ENCODE data around the gene SMIM45.

Gene SMIM45

GRCh38 chr22:41983513-41984405 lies 31.8 kb downstream of the SMIM45 start:
- 74% methylated on average over 5 of the region's 6 CpGs for WGBS (ENCODE audit: insufficient coverage)
- H3K4me1 ChIP-seq (ENCODE audit: control insufficient read depth, insufficient read depth, low read length): peaks cover 10% of the 10 kb centered on the region
- no peak for DNase-seq (ENCODE audit: low read depth in 4 of 6, low spot score in 6 of 6)
- no peaks in the 10 kb centered on the region for H3K27me3 ChIP-seq (ENCODE audit: control insufficient read depth, insufficient read depth, low read length)
- peaks cover 70% of the 10 kb centered on the region for H3K36me3 ChIP-seq (ENCODE audit: control insufficient read depth, insufficient read depth, low read length)
- H3K4me3 ChIP-seq (ENCODE audit: low read depth, low read length): no peak overlapping the region
- H3K27ac ChIP-seq (ENCODE audit: low read depth, low read length): no peak overlapping the region
- H3K9me3 ChIP-seq (ENCODE audit: control insufficient read depth, insufficient read depth, low read length): no peaks in the 10 kb centered on the region

- Histone ChIP-seq H3K9me3 (ENCODE audit: control insufficient read depth, insufficient read depth, low read length) (no peaks in the 10 kb centered on the region), H3K36me3 (ENCODE audit: control insufficient read depth, insufficient read depth, low read length) (peaks cover 80% of the 10 kb centered on the region), H3K27ac (ENCODE audit: low read depth, low read length) (no peak overlapping the region), H3K4me3 (ENCODE audit: low read depth, low read length) (no peak overlapping the region), H3K27me3 (ENCODE audit: control insufficient read depth, insufficient read depth, low read length) (no peaks in the 10 kb centered on the region), H3K4me1 (ENCODE audit: control insufficient read depth, insufficient read depth, low read length) (no peaks in the 10 kb centered on the region)
- WGBS (ENCODE audit: insufficient coverage): 100% methylated on average over 3 of the region's 5 CpGs
- DNase-seq (ENCODE audit: low read depth in 4 of 6, low spot score in 6 of 6): no peak
Measured at GRCh38 chr22:41987276-41987675, 35.3 kb downstream of the SMIM45 start.

GRCh38 chr22:41989246-41989645 lies 37.3 kb downstream of the SMIM45 start:
- Histone ChIP-seq H3K9me3 (ENCODE audit: control insufficient read depth, insufficient read depth, low read length) (no peaks in the 10 kb centered on the region), H3K36me3 (ENCODE audit: control insufficient read depth, insufficient read depth, low read length) (peaks cover 81% of the 10 kb centered on the region), H3K27ac (ENCODE audit: low read depth, low read length) (no peak overlapping the region), H3K27me3 (ENCODE audit: control insufficient read depth, insufficient read depth, low read length) (no peaks in the 10 kb centered on the region), H3K4me1 (ENCODE audit: control insufficient read depth, insufficient read depth, low read length) (no peaks in the 10 kb centered on the region), H3K4me3 (ENCODE audit: low read depth, low read length) (no peak overlapping the region)
- WGBS (ENCODE audit: insufficient coverage): 92% methylated on average over 3 of the region's 4 CpGs
- no peak for DNase-seq (ENCODE audit: low read depth in 4 of 6, low spot score in 6 of 6)

DNA sequence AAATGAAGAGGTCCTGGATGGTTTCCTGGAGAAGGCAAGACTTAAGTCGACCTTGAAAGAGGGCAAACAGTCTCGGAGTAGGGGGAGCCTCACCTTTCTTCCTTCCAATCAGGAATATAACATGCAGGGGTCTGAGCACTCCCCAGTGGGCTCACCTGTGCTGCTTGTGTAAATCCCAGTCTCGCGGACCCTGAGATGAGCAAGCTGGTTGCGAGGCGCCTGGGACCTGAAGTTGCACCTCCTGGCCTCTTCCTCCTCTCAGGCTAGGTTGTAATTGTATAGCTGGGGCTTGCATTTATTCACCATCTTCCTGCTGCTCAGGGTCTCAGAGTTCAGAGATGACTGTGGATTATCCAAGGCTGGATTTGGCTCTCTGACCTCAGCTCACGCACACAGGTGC lies 39.2 kb downstream of the SMIM45 start:
- H3K9me3 ChIP-seq (ENCODE audit: control insufficient read depth, insufficient read depth, low read length): no peaks in the 10 kb centered on the region
- H3K27ac ChIP-seq (ENCODE audit: low read depth, low read length): no peak overlapping the region
- DNase-seq (ENCODE audit: low read depth in 4 of 6, low spot score in 6 of 6): no peak
- no peak overlapping the region for H3K4me3 ChIP-seq (ENCODE audit: low read depth, low read length)
- H3K27me3 ChIP-seq (ENCODE audit: control insufficient read depth, insufficient read depth, low read length): no peaks in the 10 kb centered on the region
- H3K4me1 ChIP-seq (ENCODE audit: control insufficient read depth, insufficient read depth, low read length): no peaks in the 10 kb centered on the region
- 100% methylated on average over 2 of the region's 7 CpGs for WGBS (ENCODE audit: insufficient coverage)
- peaks cover 87% of the 10 kb centered on the region for H3K36me3 ChIP-seq (ENCODE audit: control insufficient read depth, insufficient read depth, low read length)

- DNase-seq (ENCODE audit: low read depth in 4 of 6, low spot score in 6 of 6): no peak
- Histone ChIP-seq H3K27me3 (ENCODE audit: control insufficient read depth, insufficient read depth, low read length) (no peaks in the 10 kb centered on the region), H3K4me3 (ENCODE audit: low read depth, low read length) (no peak overlapping the region), H3K27ac (ENCODE audit: low read depth, low read length) (no peak overlapping the region), H3K36me3 (ENCODE audit: control insufficient read depth, insufficient read depth, low read length) (peaks cover 83% of the 10 kb centered on the region), H3K9me3 (ENCODE audit: control insufficient read depth, insufficient read depth, low read length) (no peaks in the 10 kb centered on the region), H3K4me1 (ENCODE audit: control insufficient read depth, insufficient read depth, low read length) (no peaks in the 10 kb centered on the region)
- WGBS (ENCODE audit: insufficient coverage): 100% methylated on average over 4 of the region's 5 CpGs
Measured at GRCh38 chr22:41992496-41992895, 40.5 kb downstream of the SMIM45 start.

GRCh38 chr22:41995211-41995610 lies 43.3 kb downstream of the SMIM45 start:
- no peaks in the 10 kb centered on the region for H3K27me3 ChIP-seq (ENCODE audit: control insufficient read depth, insufficient read depth, low read length)
- peaks cover 56% of the 10 kb centered on the region for H3K36me3 ChIP-seq (ENCODE audit: control insufficient read depth, insufficient read depth, low read length)
- H3K9me3 ChIP-seq (ENCODE audit: control insufficient read depth, insufficient read depth, low read length): no peaks in the 10 kb centered on the region
- no peak overlapping the region for H3K4me3 ChIP-seq (ENCODE audit: low read depth, low read length)
- peaks cover 18% of the 10 kb centered on the region for H3K4me1 ChIP-seq (ENCODE audit: control insufficient read depth, insufficient read depth, low read length)
- WGBS (ENCODE audit: insufficient coverage): 82% methylated on average over 3 of the region's 3 CpGs
- no peak overlapping the region for H3K27ac ChIP-seq (ENCODE audit: low read depth, low read length)
- DNase-seq (ENCODE audit: low read depth in 4 of 6, low spot score in 6 of 6): no peak

DNA sequence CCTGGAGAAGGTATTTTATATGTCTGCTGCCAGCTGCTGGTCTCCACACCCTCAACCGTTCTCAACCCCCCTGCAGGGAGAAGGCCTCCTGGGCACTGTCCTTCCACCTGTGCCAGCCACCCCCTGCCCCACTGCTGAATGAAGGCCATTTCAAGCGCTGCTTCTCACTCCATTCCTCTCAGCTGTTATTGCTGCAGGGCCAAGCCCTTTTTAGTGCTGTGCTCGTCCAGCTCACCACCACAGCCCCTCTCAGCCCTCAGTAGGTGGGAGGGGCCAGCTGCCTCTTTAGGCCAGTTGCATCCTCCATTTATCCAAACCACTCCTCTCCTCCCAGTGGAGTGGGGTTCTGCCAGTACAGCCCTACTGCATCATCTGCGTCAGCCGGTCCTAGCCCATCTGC lies 44.9 kb downstream of the SMIM45 start:
- H3K4me1 ChIP-seq (ENCODE audit: control insufficient read depth, insufficient read depth, low read length): peaks cover 18% of the 10 kb centered on the region
- H3K36me3 ChIP-seq (ENCODE audit: control insufficient read depth, insufficient read depth, low read length): peaks cover 41% of the 10 kb centered on the region
- 71% methylated on average over 5 of the region's 5 CpGs for WGBS (ENCODE audit: insufficient coverage)
- no peak for DNase-seq (ENCODE audit: low read depth in 4 of 6, low spot score in 6 of 6)
- no peak overlapping the region for H3K4me3 ChIP-seq (ENCODE audit: low read depth, low read length)
- H3K9me3 ChIP-seq (ENCODE audit: control insufficient read depth, insufficient read depth, low read length): no peaks in the 10 kb centered on the region
- no peaks in the 10 kb centered on the region for H3K27me3 ChIP-seq (ENCODE audit: control insufficient read depth, insufficient read depth, low read length)
- no peak overlapping the region for H3K27ac ChIP-seq (ENCODE audit: low read depth, low read length)

DNA sequence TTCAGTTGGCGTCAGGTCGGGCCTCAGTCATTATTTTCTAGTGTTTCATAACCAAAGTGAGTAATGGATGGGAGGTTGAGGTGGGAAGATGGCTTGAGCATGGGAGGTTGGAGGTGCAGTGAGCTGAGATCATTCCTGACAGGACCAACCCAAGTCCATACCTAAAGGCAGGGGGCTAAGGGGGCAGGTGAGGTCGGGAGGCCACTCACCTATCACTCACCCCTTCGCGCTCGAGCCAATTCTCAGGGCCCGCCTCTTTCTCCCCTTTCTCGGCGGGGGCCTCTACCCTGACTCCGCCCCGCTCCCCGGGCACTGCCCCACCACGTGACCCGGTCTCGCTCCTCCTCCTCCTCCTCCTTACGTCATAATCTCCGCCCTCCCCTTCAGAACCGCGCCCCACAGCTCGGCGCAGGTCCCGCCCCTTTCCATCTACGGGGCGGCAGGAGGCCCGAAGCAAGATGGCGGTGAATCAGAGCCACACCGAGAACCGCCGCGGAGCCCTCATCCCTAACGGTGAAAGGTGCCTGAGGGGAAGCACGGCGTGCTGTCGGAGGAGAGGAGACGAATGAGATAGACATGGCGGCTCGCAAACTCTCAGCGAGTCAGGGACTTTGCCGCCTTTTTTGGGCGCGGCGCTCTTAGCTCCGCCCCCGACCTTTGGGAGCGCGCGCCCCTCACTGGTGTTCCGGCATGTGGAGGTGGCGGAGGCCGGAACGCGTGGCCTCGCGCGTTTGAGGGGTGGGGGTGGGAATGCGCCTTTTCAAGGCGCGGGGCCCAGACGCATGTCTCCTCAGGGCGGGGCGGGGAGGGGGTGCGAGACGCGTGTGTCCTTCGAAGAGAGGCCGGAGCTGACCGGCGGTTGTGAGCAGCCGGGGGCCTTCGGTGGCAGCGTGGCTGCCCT lies 46.7 kb downstream of the SMIM45 start, which contains the start of gene WBP2NL:
Gene WBP2NL, plus strand, starts transcription at position 428 of the 901 bp plus-strand sequence. Its CDS starts 31 bp downstream, at position 459.
- peak; percentile 47 to 96 (median 68) for DNase-seq (ENCODE audit: low read depth in 4 of 6, low spot score in 6 of 6)
- Histone ChIP-seq H3K4me3 (ENCODE audit: low read depth, low read length) (peak within 1 kb of the TSS; percentile 62), H3K36me3 (ENCODE audit: control insufficient read depth, insufficient read depth, low read length) (peaks cover 26% of the 10 kb centered on the region), H3K9me3 (ENCODE audit: control insufficient read depth, insufficient read depth, low read length) (no peaks in the 10 kb centered on the region), H3K27ac (ENCODE audit: low read depth, low read length) (peak within 1 kb of the TSS; percentile 7), H3K4me1 (ENCODE audit: control insufficient read depth, insufficient read depth, low read length) (peaks cover 18% of the 10 kb centered on the region), H3K27me3 (ENCODE audit: control insufficient read depth, insufficient read depth, low read length) (no peaks in the 10 kb centered on the region)
- 39% methylated on average over 66 of the region's 71 CpGs for WGBS (ENCODE audit: insufficient coverage)

GRCh38 chr22:42000466-42000865 lies 48.5 kb downstream of the SMIM45 start:
- H3K9me3 ChIP-seq (ENCODE audit: control insufficient read depth, insufficient read depth, low read length): no peaks in the 10 kb centered on the region
- DNase-seq (ENCODE audit: low read depth in 4 of 6, low spot score in 6 of 6): no peak
- WGBS (ENCODE audit: insufficient coverage): 94% methylated on average over 7 of the region's 8 CpGs
- H3K27ac ChIP-seq (ENCODE audit: low read depth, low read length): no peak overlapping the region
- peaks cover 12% of the 10 kb centered on the region for H3K36me3 ChIP-seq (ENCODE audit: control insufficient read depth, insufficient read depth, low read length)
- peaks cover 18% of the 10 kb centered on the region for H3K4me1 ChIP-seq (ENCODE audit: control insufficient read depth, insufficient read depth, low read length)
- no peaks in the 10 kb centered on the region for H3K27me3 ChIP-seq (ENCODE audit: control insufficient read depth, insufficient read depth, low read length)
- no peak overlapping the region for H3K4me3 ChIP-seq (ENCODE audit: low read depth, low read length)

Data from spinal cord (tissue), 9 donors.